ENCODE data around the gene AHRR. TPM values are rescaled to one million over a fixed set of nuclear protein-coding genes. Genes with fewer than 3 reads are reported as not detected.
A peak's percentile ranks its signal among the peaks of the same experiment; 100 is the strongest.
"Not testable (repeated sequence)": the region's sequence is repeated elsewhere in the genome, so short reads cannot be mapped to it uniquely, and the experiment has no call there.

AHRR gene
- total RNA-seq, 1 donor from 2014 or later = 74.8 TPM

DNA sequence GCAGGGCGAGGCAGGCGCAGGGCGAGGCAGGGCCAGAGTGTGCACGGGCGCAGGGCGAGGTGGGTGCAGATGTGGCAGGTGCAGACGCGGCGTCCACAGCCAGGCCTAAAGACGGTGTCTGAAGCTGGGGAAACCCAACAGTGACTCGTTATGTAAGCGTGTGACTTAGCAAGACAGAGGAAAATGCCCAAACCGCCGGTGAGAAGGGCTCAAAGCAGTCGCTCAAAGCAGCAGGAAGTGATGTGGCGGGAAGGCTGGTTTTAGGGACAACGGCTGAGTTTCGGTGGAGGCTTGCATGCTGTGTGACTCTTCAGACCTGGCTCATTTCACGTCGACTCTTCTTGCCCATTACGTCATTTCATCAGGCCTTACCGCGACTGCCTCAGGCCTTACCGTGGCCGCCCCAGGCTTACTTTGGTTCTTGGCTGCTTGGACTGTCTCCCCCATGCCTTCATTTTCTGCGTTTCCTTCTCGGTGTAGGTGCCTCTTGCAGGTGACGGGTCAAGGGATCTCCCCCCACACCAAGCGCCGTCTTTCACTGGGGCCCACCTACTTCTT is 71.0 kb downstream of the AHRR start:
- DNase-seq (ENCODE audit: low read depth) = no peak

DNA sequence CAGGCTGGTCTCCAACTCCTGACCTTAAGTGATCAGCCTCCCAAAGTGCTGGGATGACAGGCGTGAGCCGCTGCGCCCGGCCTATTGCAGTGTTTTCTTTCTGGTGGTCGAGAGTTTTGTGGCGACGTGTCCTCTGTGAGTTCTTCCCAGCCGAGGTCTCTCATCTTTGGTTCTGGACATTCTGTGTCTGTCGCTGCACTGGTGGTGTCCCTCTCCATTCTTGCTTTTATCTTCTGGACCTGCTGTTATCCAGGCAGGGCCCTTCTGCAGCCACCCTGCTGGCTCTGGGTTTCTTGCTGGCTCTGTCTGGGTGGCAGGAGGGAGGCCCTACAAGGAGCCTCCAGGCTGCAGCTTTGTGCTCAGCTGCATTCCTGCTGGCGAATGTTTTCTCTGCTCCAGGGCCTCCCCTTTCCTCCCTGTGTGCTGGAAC is 72.3 kb downstream of the AHRR start:
- no peak for DNase-seq (ENCODE audit: low read depth)

DNA sequence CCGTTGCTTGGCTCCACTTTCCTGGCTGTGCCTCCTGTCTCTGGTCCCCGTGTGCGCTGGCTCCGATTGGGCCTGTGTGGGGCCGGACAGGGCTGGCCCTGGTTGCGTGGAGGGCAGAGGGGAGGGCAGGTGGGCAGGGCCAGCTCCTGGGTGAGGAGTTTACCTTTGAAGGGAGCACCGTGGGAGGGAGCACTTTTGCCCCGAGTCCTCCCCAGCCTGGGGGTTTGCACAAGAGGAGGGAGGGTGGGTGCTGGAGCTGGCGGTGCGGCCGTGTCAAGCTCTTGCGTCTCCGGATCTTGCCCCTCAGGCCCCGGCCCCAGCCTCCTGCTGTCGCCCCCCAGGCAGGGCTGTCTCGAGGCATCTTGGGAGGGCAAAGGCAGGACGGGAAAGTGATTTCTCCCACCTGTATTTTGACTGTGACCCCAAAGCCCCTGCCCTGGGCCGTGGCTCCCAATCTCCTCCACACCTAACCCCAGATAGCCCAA is 73.2 kb downstream of the AHRR start:
- DNase-seq (ENCODE audit: low read depth) = no peak

DNA sequence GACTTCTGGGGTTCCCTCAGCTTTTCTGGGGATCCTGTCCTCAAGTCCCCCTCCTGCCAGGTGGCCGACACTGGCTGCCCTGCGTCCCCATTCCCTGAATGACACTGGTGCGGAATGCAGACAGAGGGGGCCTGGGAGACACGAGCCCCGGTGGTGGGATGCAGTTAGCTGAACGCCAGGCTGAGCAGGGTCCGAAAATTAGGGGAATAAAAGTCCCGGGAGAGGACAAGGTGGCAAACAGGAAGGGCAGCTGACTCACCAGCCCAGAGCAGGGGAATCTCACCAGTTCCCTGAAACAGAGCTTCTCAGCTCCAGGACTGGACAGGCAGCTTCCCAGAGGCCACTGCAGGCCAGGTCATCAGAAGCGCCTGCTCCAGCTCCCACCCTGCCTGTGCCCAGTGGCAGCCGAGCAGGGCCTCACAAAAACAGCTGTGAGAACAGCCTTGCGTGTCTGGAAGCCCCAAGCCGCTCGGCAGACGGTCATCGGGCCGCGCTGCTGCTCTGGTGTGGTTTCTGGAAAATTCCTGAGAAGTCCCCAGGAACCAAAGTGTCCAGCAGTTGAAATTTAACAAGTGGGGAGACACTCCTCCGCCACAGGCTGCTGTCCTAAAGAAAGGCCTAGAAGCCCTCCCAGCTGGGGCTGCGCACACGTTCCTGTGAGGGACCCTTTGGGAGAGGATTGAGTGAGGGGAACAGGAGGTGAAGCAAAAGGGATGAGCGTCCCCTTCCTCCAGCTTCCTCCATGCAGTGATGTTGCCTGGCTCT is 73.8 kb downstream of the AHRR start:
- DNase-seq (ENCODE audit: low read depth) = peak; percentile 99

DNA sequence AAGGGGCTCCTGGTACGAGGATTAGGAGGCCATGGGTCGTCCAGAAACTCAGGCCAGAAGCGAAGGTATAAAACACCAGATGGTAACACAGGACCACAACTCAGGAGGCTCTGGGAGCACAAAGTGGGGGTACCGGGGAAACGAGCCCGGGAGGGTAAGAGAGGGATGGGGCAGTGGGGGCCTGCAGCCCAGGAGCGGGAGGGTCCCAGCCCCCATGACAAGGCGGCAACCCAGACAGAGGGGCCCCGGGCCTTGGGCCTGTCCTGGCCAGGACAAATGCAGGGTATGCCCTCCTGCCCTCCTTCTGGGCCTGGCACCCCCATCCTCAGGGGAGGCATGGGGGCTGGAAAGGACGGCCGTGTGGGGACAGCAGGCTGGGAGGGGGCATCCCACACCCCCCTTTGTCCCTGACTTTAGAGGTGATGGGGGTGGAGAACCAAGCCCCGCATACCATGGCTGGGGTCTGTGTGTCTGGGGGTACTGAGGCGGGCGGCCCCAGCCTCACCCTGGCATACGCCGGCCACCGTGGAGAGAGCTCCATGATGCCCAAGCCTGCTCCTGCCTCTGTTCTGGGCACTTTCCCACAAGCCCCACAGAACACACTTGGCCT is 74.5 kb downstream of the AHRR start:
- no peak for DNase-seq (ENCODE audit: low read depth)

DNA sequence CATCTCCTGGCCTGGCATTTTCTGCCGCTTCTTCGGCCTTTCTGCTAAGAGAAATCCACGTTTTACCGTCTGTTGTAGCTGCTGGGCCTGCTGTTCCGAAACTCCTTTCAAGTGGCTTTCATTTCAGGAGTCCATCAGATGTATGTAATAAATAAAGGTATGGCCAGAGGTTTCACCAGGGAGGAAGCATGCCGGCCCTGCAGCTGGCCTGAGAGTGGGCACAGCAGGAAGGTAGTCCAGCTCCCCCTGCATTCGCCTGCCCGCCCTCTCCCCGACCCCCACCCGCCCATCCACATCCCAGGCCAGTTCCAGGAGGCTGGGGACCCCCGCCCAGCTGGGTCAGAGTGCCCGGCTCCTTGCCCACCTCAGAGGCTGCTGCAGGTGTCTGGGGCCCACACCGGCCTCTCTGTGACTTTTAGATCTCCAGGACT is 75.0 kb downstream of the AHRR start:
- DNase-seq (ENCODE audit: low read depth) = no peak

DNA sequence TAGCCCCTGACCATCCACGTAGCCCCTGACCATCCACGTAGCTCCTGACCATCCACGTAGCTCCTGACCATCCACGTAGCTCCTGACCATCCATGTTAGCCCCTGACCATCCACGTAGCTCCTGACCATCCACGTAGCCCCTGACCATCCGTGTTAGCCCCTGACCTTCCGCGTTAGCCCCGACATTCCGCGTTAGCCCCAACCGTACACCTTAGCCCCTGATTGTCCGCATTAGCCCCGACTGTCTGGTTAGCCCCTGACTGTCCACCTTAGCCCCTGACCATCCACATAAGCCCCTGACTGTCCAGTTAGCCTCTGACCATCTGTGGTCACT is 76.6 kb downstream of the AHRR start:
- not testable (repeated sequence) for DNase-seq (ENCODE audit: low read depth)

DNA sequence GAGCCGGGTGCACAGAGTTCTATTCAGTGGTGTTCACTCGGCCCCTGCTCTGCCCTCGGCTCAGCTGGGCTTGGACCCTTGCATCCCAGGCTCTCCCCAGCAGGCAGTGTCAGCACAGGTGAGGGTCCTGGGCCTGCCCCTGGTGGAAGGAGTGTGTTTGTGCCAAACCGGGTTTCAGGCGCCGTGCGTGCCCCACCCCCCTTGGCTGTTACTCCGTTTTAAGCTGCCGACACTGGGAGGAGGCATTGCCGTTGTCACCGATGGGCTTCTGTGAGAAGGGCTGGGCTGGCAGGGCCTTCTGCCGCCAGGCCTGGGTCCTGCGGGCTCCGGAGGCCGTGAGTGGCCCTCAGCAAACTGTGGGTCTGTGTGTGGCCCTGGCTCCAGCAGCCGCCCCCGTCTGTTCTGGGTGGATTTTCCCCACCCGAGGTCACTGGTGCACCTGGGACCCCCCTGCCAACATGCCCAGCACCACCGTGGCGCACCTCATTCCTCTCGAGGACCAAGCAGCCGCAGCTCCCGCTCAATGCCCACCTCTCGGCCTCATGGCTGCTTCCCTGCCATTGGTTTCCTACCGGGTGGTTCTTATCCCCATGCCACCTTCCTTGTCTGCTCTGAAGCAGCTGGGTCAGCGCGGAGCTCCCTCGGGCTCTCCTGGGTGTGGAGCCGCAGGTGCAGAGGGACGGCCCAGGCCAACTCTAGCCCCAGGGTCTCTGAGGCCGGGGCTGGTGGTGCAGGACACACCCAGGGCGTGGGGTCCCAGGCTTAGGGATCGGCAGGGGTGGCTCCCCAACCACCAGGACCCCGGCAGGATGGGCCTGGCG is 77.2 kb downstream of the AHRR start:
- DNase-seq (ENCODE audit: low read depth) = no peak

DNA sequence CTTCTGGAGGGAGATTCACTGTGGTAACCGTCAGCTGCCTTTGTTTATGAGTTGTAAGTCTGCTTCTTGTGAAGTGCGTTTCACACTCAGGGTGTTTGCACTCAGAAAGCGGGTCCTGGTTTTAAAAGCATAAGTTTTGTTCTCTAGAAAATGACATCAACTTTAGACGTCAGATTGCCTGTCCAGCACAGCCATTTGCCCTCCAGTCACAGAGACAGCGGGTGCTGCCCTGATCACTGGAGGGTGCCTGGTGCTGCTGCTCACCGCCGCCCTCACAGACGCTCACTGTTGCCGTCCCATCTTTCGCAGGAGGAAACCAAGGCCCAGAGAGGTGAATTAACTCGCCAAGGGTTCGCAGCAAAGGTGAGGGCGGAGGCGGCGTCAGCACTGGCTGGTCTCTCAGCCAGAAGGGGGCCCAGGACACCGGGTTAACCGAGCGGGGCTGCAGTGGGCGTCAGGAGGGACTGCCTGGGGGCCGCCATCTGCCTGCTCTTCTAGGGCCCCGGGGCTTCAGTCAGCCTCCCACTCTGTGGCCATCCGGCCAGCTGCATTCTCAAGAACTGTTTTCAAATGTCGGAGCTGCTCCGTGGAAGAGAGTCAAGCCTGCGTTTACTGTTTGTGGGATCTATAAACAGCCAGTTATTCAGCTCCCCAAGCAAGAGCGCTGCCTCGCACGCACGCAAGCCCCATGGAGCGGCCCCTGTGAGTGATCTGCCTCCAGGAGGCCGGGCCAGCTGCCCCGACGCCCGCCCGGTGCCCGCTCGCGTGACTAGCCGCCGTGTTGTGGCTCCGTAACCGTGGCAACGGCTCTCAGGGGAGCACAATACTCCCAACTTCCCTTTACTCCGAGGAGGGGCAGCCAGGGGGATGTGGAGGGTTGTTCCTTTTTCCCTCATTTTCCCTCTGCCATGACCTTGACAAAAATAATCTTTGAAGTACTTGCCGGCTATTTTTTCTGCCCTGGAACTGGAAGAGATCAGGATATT is 78.1 kb downstream of the AHRR start:
- DNase-seq (ENCODE audit: low read depth) = peak; percentile 100

DNA sequence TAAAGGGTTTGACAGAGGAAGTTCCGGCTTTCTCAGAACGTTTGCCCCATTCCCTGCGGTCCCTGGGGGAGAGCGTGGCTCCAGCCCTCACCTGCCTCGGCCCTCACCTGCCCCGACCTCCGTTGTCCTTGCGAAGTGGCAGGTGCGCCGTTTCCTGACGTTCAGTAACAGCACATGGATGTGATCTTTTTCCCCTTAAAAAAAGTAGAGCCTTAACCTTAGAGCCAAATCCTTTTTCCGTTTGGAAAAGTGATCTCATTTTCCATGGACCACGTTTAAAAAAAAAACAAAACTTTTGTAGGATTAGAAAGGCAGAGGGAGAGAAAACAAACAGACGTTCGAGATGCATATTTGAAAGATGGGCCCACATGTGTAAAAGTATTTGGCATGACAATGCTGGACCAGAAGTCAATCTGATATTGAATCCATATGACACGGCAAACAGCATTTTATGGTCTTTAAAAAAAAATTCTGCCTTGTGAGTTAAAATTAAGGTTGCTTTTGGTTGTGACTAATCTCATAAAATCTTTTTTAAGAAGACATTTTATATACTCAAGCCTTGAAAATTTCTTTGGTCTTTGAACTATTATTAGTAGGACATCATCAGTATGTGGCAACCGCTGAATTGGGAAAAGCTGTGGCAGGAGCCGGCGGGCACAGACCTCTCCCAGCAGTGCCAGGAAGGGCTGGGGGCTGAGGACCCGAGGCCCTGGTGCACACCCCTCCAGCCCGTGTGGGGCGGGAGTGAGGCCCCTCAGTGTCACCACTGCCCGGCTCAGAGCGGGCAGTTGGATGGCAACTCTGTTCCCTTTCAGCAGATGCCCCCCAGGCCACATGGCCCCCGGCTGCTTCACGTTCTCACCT is 79.0 kb downstream of the AHRR start:
- peak; percentile 67 for DNase-seq (ENCODE audit: low read depth)

DNA sequence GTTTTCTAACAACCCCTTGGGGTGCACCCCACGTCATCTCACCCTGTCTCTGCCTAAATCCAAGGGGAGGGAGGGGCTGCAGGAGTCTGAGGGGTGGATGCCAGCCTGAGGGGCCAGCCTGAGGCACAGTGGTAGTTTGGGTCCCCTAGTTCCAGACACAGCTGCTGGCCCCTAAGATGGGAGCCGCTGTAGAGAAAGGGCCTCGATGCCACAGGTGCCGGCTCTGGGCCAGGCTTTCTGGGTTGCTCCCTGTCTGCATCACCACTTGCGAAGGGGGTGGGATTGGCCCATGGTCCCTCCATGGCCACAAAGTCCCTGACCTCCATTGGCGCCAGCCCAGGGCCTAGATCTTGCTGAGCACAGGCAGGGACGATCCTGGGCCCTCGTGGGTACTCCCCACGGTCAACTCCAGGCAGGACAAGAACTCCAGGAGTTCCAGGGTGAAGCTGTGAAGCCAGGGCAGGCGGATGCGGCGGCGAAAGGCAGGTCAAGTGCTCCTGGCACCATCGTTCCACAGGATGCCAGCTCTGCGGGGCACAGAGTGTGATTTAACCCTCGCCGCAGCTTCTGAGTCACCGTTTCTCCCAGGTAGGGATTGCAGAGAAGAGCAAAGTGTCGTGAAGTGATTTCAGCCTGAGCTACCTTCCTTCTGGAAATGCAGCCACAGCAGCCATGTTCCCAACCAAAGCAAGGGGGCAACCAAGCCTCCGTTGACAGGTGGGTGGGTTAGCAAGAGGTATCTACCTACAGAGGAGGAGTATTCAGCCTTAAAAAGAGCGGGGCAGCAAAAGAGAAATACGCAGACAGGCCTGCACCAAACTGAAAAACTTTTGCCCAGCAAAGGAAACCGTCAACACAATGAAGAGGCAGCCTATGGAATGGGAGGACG is 79.9 kb downstream of the AHRR start:
- peak; percentile 61 for DNase-seq (ENCODE audit: low read depth)

DNA sequence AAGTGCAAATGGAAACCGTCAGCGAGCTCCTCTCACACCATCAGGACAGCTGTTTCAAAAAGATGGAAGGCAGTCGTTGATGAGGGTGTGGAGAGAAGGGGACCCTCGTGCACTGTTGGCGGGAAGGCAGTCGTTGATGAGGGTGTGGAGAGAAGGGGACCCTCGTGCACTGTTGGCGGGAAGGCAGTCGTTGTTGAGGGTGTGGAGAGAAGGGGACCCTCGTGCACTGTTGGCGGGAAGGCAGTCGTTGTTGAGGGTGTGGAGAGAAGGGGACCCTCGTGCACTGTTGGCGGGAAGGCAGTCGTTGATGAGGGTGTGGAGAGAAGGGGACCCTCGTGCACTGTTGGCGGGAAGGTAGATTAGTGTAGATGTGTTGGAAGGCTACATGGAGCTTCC is 80.7 kb downstream of the AHRR start:
- DNase-seq (ENCODE audit: low read depth) = not testable (repeated sequence)

DNA sequence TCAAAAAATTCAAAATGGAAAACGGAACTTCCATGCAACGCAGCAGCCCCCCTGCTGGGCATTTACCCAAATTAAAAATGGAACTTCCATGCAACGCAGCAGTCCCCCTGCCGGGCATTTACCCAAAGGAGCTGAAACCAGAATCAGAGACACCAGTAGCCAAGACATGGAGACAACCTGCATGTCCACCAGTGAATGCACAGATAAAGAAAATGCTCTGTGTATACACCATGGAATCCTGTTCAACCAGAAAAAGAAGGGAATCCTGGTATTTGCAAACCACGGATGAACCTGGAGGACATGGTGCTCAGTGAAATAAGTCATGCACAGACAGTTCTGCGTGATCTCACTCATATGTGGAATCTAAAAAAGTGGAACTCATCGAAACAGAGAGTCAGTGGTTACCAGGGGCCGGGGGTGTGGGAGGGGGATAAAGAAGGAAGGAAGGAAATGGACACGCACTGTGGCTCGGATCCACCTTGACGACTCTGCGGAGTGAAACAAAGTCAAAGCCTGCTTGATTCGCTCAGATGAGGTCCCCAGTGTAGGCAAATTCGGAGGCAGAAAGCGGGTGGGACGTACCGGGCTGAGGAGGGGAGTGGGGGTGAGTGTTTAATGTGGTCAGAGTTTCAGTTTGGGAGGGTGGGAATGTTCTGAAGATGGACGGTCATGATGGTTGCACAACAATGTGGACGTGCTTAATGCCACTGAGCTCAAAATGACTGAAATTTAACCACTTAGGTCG is 81.3 kb downstream of the AHRR start:
- DNase-seq (ENCODE audit: low read depth) = no peak

DNA sequence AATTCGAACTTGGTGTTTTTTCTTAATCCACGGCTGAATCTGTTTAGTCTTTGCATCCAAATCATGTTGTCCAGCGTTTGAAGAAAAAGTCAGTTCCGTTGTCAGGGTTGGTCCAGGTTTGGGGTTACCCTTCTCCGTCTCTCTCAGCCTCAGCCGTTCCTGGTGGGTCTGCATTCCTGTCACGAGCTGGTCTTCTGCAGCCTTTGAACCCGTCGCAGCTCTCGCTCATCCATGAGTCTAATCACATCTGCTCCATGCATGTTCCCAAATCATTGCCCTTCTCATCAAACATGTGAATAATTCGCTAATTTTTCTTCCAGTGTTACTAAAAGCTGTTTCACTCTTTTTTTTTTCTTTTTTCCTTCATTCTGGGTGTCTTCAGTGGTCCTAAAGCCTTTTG is 82.5 kb downstream of the AHRR start:
- no peak for DNase-seq (ENCODE audit: low read depth)

DNA sequence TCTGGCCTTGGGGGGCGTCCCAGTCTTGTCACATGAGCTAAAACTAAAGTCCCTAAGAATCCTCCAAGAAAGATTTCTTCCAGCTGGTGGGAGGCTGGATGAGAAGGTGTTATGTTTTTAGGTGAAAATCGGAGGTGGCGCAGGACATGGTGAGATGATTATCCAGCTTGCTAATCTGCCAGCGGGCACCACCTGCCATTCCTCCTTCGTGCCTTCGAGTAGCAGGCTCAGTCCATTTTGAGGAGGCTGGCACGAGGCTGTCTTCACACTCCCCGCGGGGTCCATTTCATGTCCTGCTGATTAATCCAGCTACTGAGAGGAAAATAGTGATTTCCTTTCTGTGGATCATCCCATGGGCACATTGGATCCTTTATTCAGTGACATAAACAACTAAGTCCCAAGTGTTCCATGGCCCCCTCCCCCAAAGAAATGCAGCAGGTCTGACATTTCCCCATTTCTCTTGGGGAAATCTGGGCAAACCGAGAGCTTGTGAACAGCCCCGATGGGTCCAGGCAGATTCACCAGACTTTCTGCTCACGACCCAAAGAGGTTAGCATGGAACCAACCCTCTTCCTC is 83.2 kb downstream of the AHRR start:
- DNase-seq (ENCODE audit: low read depth) = no peak

DNA sequence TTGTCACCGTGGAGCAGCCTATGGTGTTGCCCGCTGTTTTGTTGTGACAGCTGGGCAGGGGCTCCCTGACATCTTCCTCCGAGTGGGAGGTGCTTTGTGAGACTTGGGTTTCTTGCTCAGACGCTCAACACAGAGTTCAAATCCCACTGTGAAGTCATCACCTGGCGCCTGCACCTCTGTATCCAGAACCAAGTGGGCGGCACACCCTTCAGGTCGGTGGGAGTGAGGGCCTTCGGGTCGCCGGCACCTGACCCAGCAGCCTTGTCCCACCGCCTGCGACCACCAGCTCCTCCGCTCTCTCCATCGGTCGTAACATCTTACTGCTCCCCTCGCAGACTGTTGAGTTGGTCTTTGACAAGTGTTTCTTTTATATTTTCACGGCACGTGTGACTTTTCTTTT is 83.9 kb downstream of the AHRR start:
- DNase-seq (ENCODE audit: low read depth) = no peak

DNA sequence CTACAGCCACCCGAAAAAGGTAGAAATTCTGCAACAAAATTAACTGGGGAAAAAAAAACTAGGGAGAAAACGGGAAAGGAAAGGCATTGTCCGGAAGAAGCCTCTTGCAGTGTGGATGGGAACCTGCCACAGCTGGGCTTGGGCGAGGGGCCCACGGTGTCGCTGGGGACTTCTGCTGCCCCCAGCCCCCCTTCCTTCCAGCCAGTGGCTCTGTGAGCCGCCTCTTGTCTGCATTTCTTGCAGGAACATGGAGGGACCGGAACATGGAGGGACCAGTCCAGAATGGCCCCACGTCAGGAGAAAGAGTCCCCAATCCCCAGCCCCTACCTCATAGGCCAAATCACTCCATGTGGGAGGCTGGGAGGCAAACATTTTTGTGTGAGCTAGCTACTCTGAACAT is 84.5 kb downstream of the AHRR start:
- no peak for DNase-seq (ENCODE audit: low read depth)

All from myocyte (in vitro differentiated cells).